Fibroblast of the aortic adventitia (primary cell): ENCODE results near the gene C7orf25. TPM values are rescaled to one million over a fixed set of nuclear protein-coding genes. Genes with fewer than 3 reads are reported as not detected.

ENCODE experiments used
- DNase-seq: peaks from one replicate; pipeline ENCODE4 v3.0.0-alpha.2; 2010; ENCODE audit warnings: low read depth
- H3K4me3 ChIP-seq: 2 replicates; pipeline ENCODE4 v1.5.1; 2011; ENCODE audit warnings: low read depth, mild to moderate bottlenecking, control low read depth, low read length, moderate library complexity
- total RNA-seq: library from RNA; depleted of rRNA; stranded (reverse); fragments of >200 nt; gene quantifications from 2 replicates; pipeline ENCODE4 v1.2.3, GENCODE V29; 2012; ENCODE audit warnings: low replicate concordance
- TF ChIP-seq, protein P1 (sequence below): IDR thresholded peaks from 2 replicates; pipeline ENCODE4 v1.5.1; 2011; ENCODE audit warnings: mild to moderate bottlenecking, low read length, control low read depth, inconsistent platforms; ENCODE audit not compliant: insufficient read depth

C7orf25 gene
- total RNA-seq = 10.8 and 11.3 TPM in 2 replicates

DNA sequence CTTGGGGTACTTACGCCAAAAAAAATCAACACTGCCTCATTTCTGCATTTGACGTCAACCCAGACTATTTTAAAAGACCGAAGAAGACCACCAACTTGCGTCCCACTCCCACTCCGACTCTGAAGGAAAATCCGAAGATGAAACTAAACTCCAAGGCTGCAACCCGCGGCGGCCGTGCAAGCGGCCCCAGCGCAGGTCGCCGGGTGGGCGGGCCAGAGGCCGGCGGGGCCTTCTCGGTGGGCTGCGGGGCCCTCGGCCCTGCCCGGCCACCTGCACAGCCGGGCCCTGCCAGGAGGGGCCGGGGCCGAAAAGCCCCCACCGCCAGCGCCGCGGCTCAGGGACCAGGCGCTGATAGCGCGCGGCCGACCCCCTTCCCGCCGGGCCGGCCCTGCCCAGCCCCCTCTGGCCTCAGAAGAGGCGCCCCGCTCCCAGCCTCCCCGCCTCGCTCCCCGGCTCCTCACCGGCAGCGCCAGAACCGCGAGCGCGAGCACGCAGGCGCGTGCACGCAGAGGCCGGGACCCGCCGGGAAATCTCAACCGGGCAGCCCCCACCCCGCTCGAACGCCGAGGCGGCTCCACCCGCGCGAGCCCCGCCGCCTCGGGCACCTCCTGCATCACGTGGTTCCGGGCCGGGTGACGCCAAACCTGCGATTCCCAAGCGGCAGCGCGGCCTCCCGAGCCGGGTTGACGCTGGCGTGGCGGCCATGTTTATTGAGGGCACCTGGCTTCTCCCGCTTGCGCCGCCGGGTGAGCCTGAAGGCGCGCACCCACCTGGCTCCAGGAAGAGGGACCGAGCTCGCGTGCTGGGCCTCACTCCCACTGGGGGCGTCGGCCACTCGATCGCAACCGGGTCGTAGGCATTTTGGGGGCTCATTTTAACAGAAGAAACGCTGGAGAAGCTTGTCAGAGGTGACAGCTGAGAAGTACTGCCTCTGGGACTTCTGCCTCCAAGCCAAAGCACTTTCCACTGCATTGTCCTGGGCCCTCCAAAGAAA, at the start of gene C7orf25:
C7orf25 (minus strand) TSS at position 617 of the 994 bp plus-strand sequence. CDS start 1,170 bp downstream, outside the sequence.
- TF ChIP-seq, protein P1, sequence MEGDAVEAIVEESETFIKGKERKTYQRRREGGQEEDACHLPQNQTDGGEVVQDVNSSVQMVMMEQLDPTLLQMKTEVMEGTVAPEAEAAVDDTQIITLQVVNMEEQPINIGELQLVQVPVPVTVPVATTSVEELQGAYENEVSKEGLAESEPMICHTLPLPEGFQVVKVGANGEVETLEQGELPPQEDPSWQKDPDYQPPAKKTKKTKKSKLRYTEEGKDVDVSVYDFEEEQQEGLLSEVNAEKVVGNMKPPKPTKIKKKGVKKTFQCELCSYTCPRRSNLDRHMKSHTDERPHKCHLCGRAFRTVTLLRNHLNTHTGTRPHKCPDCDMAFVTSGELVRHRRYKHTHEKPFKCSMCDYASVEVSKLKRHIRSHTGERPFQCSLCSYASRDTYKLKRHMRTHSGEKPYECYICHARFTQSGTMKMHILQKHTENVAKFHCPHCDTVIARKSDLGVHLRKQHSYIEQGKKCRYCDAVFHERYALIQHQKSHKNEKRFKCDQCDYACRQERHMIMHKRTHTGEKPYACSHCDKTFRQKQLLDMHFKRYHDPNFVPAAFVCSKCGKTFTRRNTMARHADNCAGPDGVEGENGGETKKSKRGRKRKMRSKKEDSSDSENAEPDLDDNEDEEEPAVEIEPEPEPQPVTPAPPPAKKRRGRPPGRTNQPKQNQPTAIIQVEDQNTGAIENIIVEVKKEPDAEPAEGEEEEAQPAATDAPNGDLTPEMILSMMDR = no peak
- peak within 1 kb of the TSS; percentile 68 for H3K4me3 ChIP-seq
- peak; percentile 88 for DNase-seq

- no peak overlapping the region for H3K4me3 ChIP-seq
- TF ChIP-seq, protein P1 = no peak
- DNase-seq = no peak
Measured at GRCh38 chr7:42961170-42961569, 49.3 kb upstream of the C7orf25 start.

DNA sequence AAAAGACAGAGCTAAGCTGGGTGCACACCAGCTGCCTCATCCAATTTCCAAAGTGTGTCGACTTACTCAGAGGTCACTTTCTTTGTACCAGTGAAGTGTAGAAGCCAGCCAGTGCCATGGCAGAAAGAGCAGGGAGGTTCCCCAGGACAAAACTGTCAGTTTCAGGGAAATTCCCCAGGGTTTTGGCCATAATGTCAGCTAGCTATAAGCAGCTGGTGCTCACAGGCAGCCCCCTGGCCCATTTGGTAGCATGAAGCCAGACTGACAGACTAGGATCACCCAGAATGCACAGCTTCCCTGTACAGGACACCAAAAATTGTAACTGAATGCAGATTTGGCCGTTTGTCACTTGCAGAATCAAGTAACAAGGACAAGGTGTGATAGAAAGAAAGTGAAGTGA, 48.9 kb upstream of the C7orf25 start:
- TF ChIP-seq, protein P1 = no peak
- no peak for DNase-seq
- H3K4me3 ChIP-seq = no peak overlapping the region

- no peak overlapping the region for H3K4me3 ChIP-seq
- no peak for DNase-seq
- TF ChIP-seq, protein P1 = no peak
Measured at GRCh38 chr7:42959549-42959948, 47.7 kb upstream of the C7orf25 start.

- TF ChIP-seq, protein P1 = no peak
- no peak overlapping the region for H3K4me3 ChIP-seq
- DNase-seq = no peak
Measured at GRCh38 chr7:42956062-42956461, 44.2 kb upstream of the C7orf25 start.

DNA sequence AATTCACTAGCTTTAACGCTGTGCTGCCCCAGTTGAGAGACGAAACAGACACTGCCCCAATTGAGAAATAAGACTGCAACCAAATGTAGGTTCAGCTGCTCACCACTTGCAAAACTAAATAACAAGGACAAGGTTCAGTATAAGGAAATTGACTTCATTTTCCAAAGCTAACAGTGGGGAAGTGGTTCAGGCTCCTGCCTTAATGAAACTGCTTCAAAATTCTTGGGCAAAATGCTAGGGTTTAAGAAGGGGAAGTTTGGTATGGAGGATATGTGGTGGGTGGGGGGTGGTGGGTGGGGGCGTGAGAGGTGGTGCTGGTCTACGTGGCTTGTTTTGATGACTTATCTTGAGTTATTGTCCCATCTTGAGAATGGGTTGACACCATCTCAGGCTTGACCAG, 42.1 kb upstream of the C7orf25 start:
- no peak overlapping the region for H3K4me3 ChIP-seq
- DNase-seq = no peak
- TF ChIP-seq, protein P1 = no peak
